DOHH2 (cell line): Measurements from ENCODE around the gene KLHL15.
"Not testable (repeated sequence)": the region's sequence is repeated elsewhere in the genome, so short reads cannot be mapped to it uniquely, and the experiment has no call there.

Experiments
- H3F3A ChIP-seq: fragments of 200-600 bp; sonication (generic), shearing (Covaris generic); 2 replicates; pipeline ENCODE4 v1.6.0; 2016; ENCODE audit warnings: antibody characterized with exemption, mild to moderate bottlenecking; ENCODE audit not compliant: control insufficient read depth, insufficient read depth
- H3K27ac ChIP-seq: fragments of 200-600 bp; sonication (generic); 2 replicates; pipeline ENCODE4 v1.5.1; 2014; ENCODE audit warnings: low read depth, mild to moderate bottlenecking, low read length, moderate library complexity
- H3K27me3 ChIP-seq: fragments of 200-600 bp; sonication (generic); 2 replicates; pipeline ENCODE4 v1.6.1; 2014; ENCODE audit warnings: mild to moderate bottlenecking, low read length, mixed read lengths; ENCODE audit not compliant: control insufficient read depth
- H3K36me3 ChIP-seq: fragments of 200-600 bp; sonication (generic); 2 replicates; pipeline ENCODE4 v1.6.1; 2014; ENCODE audit warnings: mild to moderate bottlenecking, low read length, moderate library complexity, mixed read lengths; ENCODE audit not compliant: control insufficient read depth
- H3K4me1 ChIP-seq: fragments of 200-600 bp; sonication (generic); 2 replicates; pipeline ENCODE4 v1.6.1; 2014; ENCODE audit warnings: mild to moderate bottlenecking, low read length, mixed read lengths; ENCODE audit not compliant: control insufficient read depth
- H3K4me2 ChIP-seq: fragments of 200-600 bp; sonication (generic); 2 replicates; pipeline ENCODE4 v1.6.0; 2014; ENCODE audit warnings: mild to moderate bottlenecking, low read length, moderate library complexity
- H3K4me3 ChIP-seq: fragments of 200-600 bp; sonication (generic); 2 replicates; pipeline ENCODE4 v1.5.1; 2014; ENCODE audit warnings: mild to moderate bottlenecking, low read length, mixed read lengths
- H3K79me2 ChIP-seq: fragments of 200-600 bp; sonication (generic); 2 replicates; pipeline ENCODE4 v1.6.1; 2014; ENCODE audit warnings: mild to moderate bottlenecking, low read length, mixed read lengths; ENCODE audit not compliant: control insufficient read depth
- H3K9me2 ChIP-seq: fragments of 200-600 bp; sonication (generic); replicated peaks from 2 replicates; pipeline ENCODE4 v1.6.1; 2014; ENCODE audit warnings: mild to moderate bottlenecking, low read length, mixed read lengths; ENCODE audit not compliant: control insufficient read depth
- H3K9me3 ChIP-seq: fragments of 200-600 bp; sonication (generic); 2 replicates; pipeline ENCODE4 v1.6.1; 2014; ENCODE audit warnings: antibody characterized with exemption, low read length, mixed read lengths; ENCODE audit not compliant: control insufficient read depth, insufficient read depth
- H4K20me1 ChIP-seq: fragments of 200-600 bp; sonication (generic); 2 replicates; pipeline ENCODE4 v1.6.0; 2014; ENCODE audit warnings: low read depth, mild to moderate bottlenecking, antibody characterized with exemption, low read length, moderate library complexity; ENCODE audit not compliant: control insufficient read depth, insufficient read depth
- EZH2phosphoT487 ChIP-seq: fragments of 200-600 bp; sonication (generic); IDR thresholded peaks from 2 replicates; pipeline ENCODE4 v1.6.1; 2017; ENCODE audit warnings: borderline replicate concordance, mild to moderate bottlenecking, antibody characterized with exemption, low read length, moderate library complexity, mixed read lengths
- TF ChIP-seq, protein P1 (sequence below): fragments of 200-600 bp; sonication (generic); IDR thresholded peaks from one replicate; pipeline ENCODE4 v1.5.1; 2014; ENCODE audit warnings: antibody characterized with exemption, mild to moderate bottlenecking, low read depth, low read length; ENCODE audit not compliant: poor library complexity, severe bottlenecking

KLHL15 gene

DNA sequence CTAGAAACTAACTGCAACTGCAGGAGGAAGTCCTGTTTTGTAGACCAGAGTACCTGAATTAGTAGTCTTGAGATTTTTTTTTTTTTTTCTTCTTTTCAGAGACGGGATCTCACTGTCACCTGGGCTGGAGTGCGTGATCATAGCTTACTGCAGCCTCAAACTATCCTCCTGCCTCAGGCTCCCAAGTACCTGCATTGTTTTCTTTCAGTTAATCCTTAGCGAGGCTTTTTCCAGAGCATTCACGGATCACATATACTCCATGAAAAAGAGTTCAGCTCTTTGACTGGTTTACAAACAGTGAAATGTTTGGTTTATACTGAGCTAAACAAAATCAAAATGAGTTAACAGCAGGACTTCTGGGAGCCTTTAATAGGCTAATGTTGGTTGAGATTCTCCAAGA is 45.8 kb downstream of the KLHL15 start:
- Histone ChIP-seq H3K27ac (no peak overlapping the region), H3K79me2 (peaks cover 13% of the 10 kb centered on the region), H3K36me3 (peaks cover 18% of the 10 kb centered on the region), H4K20me1 (no peaks in the 10 kb centered on the region), H3K9me3 (no peaks in the 10 kb centered on the region), H3K4me1 (no peaks in the 10 kb centered on the region), H3K4me2 (no peak overlapping the region), H3F3A (no peaks in the 10 kb centered on the region), H3K4me3 (no peak overlapping the region), H3K9me2 (no peaks in the 10 kb centered on the region), H3K27me3 (no peaks in the 10 kb centered on the region)
- TF ChIP-seq EZH2phosphoT487 = no peak

DNA sequence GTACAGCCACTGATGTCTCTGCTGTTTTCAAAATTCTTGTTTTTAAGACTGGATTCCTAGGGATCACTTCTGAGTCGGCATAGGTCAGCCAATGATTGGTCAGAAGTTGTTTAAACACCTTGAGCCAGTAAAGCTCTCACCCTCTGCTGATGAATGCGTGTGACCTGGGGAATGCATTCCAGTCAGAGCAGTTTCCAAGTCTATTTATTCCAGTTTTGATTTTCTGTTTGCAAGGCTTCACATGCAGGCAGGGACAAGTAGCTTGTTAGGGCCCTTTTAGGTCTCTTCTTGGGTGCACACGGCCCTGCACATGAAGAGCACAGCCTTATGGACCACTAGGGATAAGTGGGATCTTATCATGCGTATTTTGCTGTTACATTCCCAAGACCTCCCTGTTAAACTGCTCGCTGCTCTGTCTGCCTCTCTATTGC is 47.0 kb downstream of the KLHL15 start:
- H3K9me3 ChIP-seq = no peaks in the 10 kb centered on the region
- no peak overlapping the region for H3K4me2 ChIP-seq
- peaks cover 9% of the 10 kb centered on the region for H3K36me3 ChIP-seq
- H4K20me1 ChIP-seq = no peaks in the 10 kb centered on the region
- no peak overlapping the region for H3K4me3 ChIP-seq
- H3K27me3 ChIP-seq = no peaks in the 10 kb centered on the region
- no peaks in the 10 kb centered on the region for H3K9me2 ChIP-seq
- no peak overlapping the region for H3K27ac ChIP-seq
- H3F3A ChIP-seq = no peaks in the 10 kb centered on the region
- peaks cover 5% of the 10 kb centered on the region; the same call in 1 of the 2 replicates for H3K79me2 ChIP-seq
- H3K4me1 ChIP-seq = no peaks in the 10 kb centered on the region
- no peak for TF ChIP-seq EZH2phosphoT487
- TF ChIP-seq, protein P1, sequence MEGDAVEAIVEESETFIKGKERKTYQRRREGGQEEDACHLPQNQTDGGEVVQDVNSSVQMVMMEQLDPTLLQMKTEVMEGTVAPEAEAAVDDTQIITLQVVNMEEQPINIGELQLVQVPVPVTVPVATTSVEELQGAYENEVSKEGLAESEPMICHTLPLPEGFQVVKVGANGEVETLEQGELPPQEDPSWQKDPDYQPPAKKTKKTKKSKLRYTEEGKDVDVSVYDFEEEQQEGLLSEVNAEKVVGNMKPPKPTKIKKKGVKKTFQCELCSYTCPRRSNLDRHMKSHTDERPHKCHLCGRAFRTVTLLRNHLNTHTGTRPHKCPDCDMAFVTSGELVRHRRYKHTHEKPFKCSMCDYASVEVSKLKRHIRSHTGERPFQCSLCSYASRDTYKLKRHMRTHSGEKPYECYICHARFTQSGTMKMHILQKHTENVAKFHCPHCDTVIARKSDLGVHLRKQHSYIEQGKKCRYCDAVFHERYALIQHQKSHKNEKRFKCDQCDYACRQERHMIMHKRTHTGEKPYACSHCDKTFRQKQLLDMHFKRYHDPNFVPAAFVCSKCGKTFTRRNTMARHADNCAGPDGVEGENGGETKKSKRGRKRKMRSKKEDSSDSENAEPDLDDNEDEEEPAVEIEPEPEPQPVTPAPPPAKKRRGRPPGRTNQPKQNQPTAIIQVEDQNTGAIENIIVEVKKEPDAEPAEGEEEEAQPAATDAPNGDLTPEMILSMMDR = no peak

DNA sequence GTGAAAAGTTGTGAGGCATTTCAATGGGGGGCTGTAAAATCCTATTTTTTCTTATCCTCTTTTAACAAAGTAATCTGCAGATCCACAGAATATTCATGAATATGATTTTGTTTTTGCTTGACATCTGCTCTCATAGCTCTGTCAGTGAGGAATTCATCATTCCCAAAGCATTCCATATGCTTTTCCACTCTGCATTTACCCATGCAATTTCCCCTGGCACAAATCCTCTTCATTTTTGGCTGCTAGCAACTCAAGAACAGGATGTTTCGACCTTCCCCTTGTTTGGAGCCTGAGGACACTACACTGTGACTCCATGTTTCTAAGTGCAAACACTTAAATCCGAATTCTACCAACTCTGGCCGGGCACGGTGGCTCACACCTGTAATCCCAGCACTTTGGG is 48.5 kb downstream of the KLHL15 start:
- H3K27ac ChIP-seq = no peak overlapping the region
- no peak for TF ChIP-seq EZH2phosphoT487
- TF ChIP-seq, protein P1 = no peak
- no peak overlapping the region for H3K4me2 ChIP-seq
- H4K20me1 ChIP-seq = no peaks in the 10 kb centered on the region
- no peaks in the 10 kb centered on the region for H3K4me1 ChIP-seq
- H3K79me2 ChIP-seq = no peaks in the 10 kb centered on the region
- no peaks in the 10 kb centered on the region for H3F3A ChIP-seq
- H3K4me3 ChIP-seq = no peak overlapping the region
- H3K9me2 ChIP-seq = no peaks in the 10 kb centered on the region
- H3K27me3 ChIP-seq = no peaks in the 10 kb centered on the region
- no peaks in the 10 kb centered on the region for H3K9me3 ChIP-seq
- H3K36me3 ChIP-seq = peaks cover 5% of the 10 kb centered on the region; the same call in 1 of the 2 replicates

DNA sequence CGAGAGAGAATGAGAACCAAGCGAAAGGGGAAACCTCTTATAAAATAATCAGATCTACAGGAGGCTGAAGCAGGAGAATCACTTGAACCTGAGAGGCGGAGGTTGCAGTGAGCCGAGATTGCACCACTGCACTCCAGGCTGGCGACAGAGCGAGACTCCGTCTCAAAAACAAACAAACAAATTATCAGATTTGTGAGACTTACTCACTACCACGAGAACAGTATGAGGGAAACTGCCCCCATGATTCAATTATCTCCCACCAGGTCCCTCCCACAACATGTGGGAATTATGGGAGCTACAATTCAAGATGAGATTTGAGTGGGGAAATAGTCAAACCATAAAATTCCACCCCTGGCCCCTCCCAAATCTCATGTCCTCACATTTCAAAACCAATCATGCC is 61.4 kb downstream of the KLHL15 start:
- not testable (repeated sequence) for H3F3A ChIP-seq, H3K4me3 ChIP-seq, H3K9me2 ChIP-seq, H4K20me1 ChIP-seq, H3K36me3 ChIP-seq, H3K27ac ChIP-seq, H3K4me2 ChIP-seq, H3K9me3 ChIP-seq, H3K79me2 ChIP-seq, H3K4me1 ChIP-seq, H3K27me3 ChIP-seq
